ENCODE measurements around the gene AKAP12.

Gene AKAP12

GRCh38 chr6:151236668-151237401, 2.9 kb upstream of the AKAP12 start:
- ATAC-seq: no peak

GRCh38 chr6:151240036-151240685, 394 bp downstream of the AKAP12 start:
- ATAC-seq: peak in 1 of 2 donors; percentile 17

- ATAC-seq: no peak
Observed at GRCh38 chr6:151240791-151241642, 1.2 kb downstream of the AKAP12 start.

GRCh38 chr6:151241853-151242252, 2.1 kb downstream of the AKAP12 start:
- no peak for ATAC-seq

GRCh38 chr6:151242420-151242861, 2.7 kb downstream of the AKAP12 start:
- ATAC-seq: no peak

GRCh38 chr6:151243481-151243880, 3.7 kb downstream of the AKAP12 start:
- no peak for ATAC-seq

- no peak for ATAC-seq
Observed at GRCh38 chr6:151247490-151247889, 7.7 kb downstream of the AKAP12 start.

GRCh38 chr6:151248295-151248694, 8.5 kb downstream of the AKAP12 start:
- no peak for ATAC-seq

- no peak for ATAC-seq
Observed at GRCh38 chr6:151252634-151253033, 12.9 kb downstream of the AKAP12 start.

- no peak for ATAC-seq
Observed at GRCh38 chr6:151254451-151255081, 14.8 kb downstream of the AKAP12 start.

- ATAC-seq: no peak
Observed at GRCh38 chr6:151255811-151256210, 16.0 kb downstream of the AKAP12 start.

- ATAC-seq: no peak
Observed at GRCh38 chr6:151257985-151258445, 18.2 kb downstream of the AKAP12 start.

GRCh38 chr6:151260205-151260604, 20.4 kb downstream of the AKAP12 start:
- ATAC-seq: no peak

GRCh38 chr6:151263035-151263434, 23.3 kb downstream of the AKAP12 start:
- no peak for ATAC-seq

- ATAC-seq: no peak
Observed at GRCh38 chr6:151263967-151264366, 24.2 kb downstream of the AKAP12 start.

- ATAC-seq: no peak
Observed at GRCh38 chr6:151265282-151265681, 25.5 kb downstream of the AKAP12 start.

GRCh38 chr6:151269321-151269995, 29.7 kb downstream of the AKAP12 start:
- ATAC-seq: no peak

GRCh38 chr6:151275121-151275520, 35.4 kb downstream of the AKAP12 start:
- ATAC-seq: no peak

GRCh38 chr6:151275566-151275965, 35.8 kb downstream of the AKAP12 start:
- no peak for ATAC-seq

GRCh38 chr6:151276112-151276740, 36.5 kb downstream of the AKAP12 start:
- ATAC-seq: no peak

GRCh38 chr6:151279891-151280290, 40.1 kb downstream of the AKAP12 start:
- no peak for ATAC-seq

GRCh38 chr6:151280859-151281258, 41.1 kb downstream of the AKAP12 start:
- no peak for ATAC-seq

All from activated CD4-positive, CD25-positive, alpha-beta regulatory T cell treated with anti-CD3 and anti-CD28 coated beads, Interleukin-2, amount 50 U/mL, for 24 hours (primary cell).